IMR-90 (cell line): ENCODE data around the gene COPZ1. TPM values are rescaled to one million over a fixed set of nuclear protein-coding genes. Genes with fewer than 3 reads are reported as not detected.
A peak's percentile ranks its signal among the peaks of the same experiment; 100 is the strongest.

Experiments
- ATAC-seq: fragments of 200-7000 bp; cut with Tn5 transposase; 2 replicates; pipeline ENCODE4 v1.9.1; 2020; ENCODE audit warnings: low read depth, mild to moderate bottlenecking, moderate library complexity
- BruUV-seq: library from RNA; stranded (reverse); fragments of 400-500 nt; replicated peaks from 2 replicates; lab custom pipeline; 2021; lab: Mats Ljungman, UMichigan
- CTCF ChIA-PET: fragments of 300-600 bp; formaldehyde crosslinking; extraction: SDS; loops from one replicate; lab custom pipeline; 2021; ENCODE audit warnings: antibody characterized with exemption; lab: Yijun Ruan, JAX
- POLR2A ChIA-PET: fragments of 300-600 bp; sonication (Branson Sonifier 250); formaldehyde crosslinking; loops from one replicate; lab custom pipeline; 2022; ENCODE audit warnings: antibody characterized with exemption; ENCODE audit not compliant: unreplicated experiment; lab: Charles Lee
- DNase-seq: peaks from one replicate; pipeline ENCODE4 v3.0.0; 2013
- H2AFZ ChIP-seq: replicated peaks from 2 replicates; pipeline ENCODE3; 2013; ENCODE audit warnings: low read length, mild to moderate bottlenecking; ENCODE audit not compliant: poor library complexity
- H2AK5ac ChIP-seq: 2 replicates; pipeline ENCODE4 v1.6.1; 2013; ENCODE audit warnings: low read depth, low read length, inconsistent platforms
- H2AK9ac ChIP-seq: replicated peaks from 2 replicates; pipeline ENCODE3; 2013; ENCODE audit warnings: mild to moderate bottlenecking, low read depth, low read length, moderate library complexity; ENCODE audit not compliant: poor library complexity
- H2BK120ac ChIP-seq: 2 replicates; pipeline ENCODE4 v1.6.1; 2013; ENCODE audit warnings: low read depth, low read length, inconsistent platforms
- H2BK15ac ChIP-seq: 3 replicates; pipeline ENCODE4 v1.6.1; 2013; ENCODE audit warnings: low read depth, low read length, inconsistent platforms
- H2BK20ac ChIP-seq: 2 replicates; pipeline ENCODE4 v1.6.1; 2013; ENCODE audit warnings: low read depth, mild to moderate bottlenecking, inconsistent platforms, low read length, moderate library complexity
- H2BK5ac ChIP-seq: 2 replicates; pipeline ENCODE4 v1.6.1; 2013; ENCODE audit warnings: mild to moderate bottlenecking, low read depth, low read length, inconsistent platforms; ENCODE audit not compliant: poor library complexity, severe bottlenecking
- H3K14ac ChIP-seq: replicated peaks from 2 replicates; pipeline ENCODE4 v1.6.1; 2013; ENCODE audit warnings: low read depth, low read length, inconsistent platforms
- H3K18ac ChIP-seq: 2 replicates; pipeline ENCODE4 v1.6.1; 2013; ENCODE audit warnings: low read depth, low read length, control low read depth
- H3K23ac ChIP-seq: 2 replicates; pipeline ENCODE4 v1.6.1; 2013; ENCODE audit warnings: low read depth, low read length, inconsistent platforms
- H3K27ac ChIP-seq: 2 replicates; pipeline ENCODE4 v1.5.1; 2013; ENCODE audit warnings: mild to moderate bottlenecking, control low read depth, low read length; ENCODE audit not compliant: insufficient read depth
- H3K27me3 ChIP-seq: 2 replicates; pipeline ENCODE4 v1.6.1; 2013; ENCODE audit warnings: low read length; ENCODE audit not compliant: control insufficient read depth, insufficient read depth
- H3K36me3 ChIP-seq: 2 replicates; pipeline ENCODE4 v1.6.1; 2013; ENCODE audit warnings: low read length, mixed read lengths; ENCODE audit not compliant: control insufficient read depth, insufficient read depth
- H3K4ac ChIP-seq: 2 replicates; pipeline ENCODE4 v1.6.1; 2013; ENCODE audit warnings: low read depth, low read length, inconsistent platforms
- H3K4me1 ChIP-seq: 2 replicates; pipeline ENCODE4 v1.6.1; 2013; ENCODE audit warnings: low read length, mixed read lengths; ENCODE audit not compliant: control insufficient read depth, insufficient read depth
- H3K4me2 ChIP-seq: 2 replicates; pipeline ENCODE4 v1.6.1; 2013; ENCODE audit warnings: low read depth, mild to moderate bottlenecking, control low read depth, low read length, moderate library complexity
- H3K4me3 ChIP-seq: 2 replicates; pipeline ENCODE4 v1.5.1; 2013; ENCODE audit warnings: low read depth, mild to moderate bottlenecking, control low read depth, low read length, moderate library complexity; ENCODE audit not compliant: insufficient read depth
- H3K56ac ChIP-seq: 2 replicates; pipeline ENCODE4 v1.6.1; 2013; ENCODE audit warnings: low read length, inconsistent platforms; ENCODE audit not compliant: insufficient read depth; ENCODE audit errors: extremely low read depth
- H3K79me1 ChIP-seq, 2 experiments: 2 replicates each; pipeline ENCODE4 v1.6.1; 2013; ENCODE audit warnings: low read length in 2 of 2, inconsistent platforms in 1 of 2, low read depth in 1 of 2
- H3K9ac ChIP-seq: 2 replicates; pipeline ENCODE4 v1.6.1; 2013; ENCODE audit warnings: low read depth, low read length, control low read depth
- H3K9me1 ChIP-seq: 2 replicates; pipeline ENCODE4 v1.6.1; 2013; ENCODE audit warnings: low read length, inconsistent platforms; ENCODE audit not compliant: insufficient read depth
- H3K9me3 ChIP-seq: 2 replicates; pipeline ENCODE4 v1.6.1; 2013; ENCODE audit warnings: low read length; ENCODE audit not compliant: control insufficient read depth, insufficient read depth
- H4K20me1 ChIP-seq: 2 replicates; pipeline ENCODE4 v1.6.1; 2013; ENCODE audit warnings: low read length, inconsistent platforms; ENCODE audit not compliant: insufficient read depth
- H4K5ac ChIP-seq: 2 replicates; pipeline ENCODE4 v1.6.1; 2013; ENCODE audit warnings: mild to moderate bottlenecking, low read depth, low read length, control low read depth
- H4K8ac ChIP-seq, 2 experiments: 2 replicates each; pipeline ENCODE4 v1.6.1; 2013; ENCODE audit warnings: low read depth in 2 of 2, low read length in 2 of 2, control low read depth in 1 of 2, inconsistent platforms in 1 of 2
- H4K91ac ChIP-seq: 2 replicates; pipeline ENCODE4 v1.6.1; 2013; ENCODE audit warnings: low read depth, low read length, inconsistent platforms; ENCODE audit not compliant: insufficient read depth
- BHLHE40 ChIP-seq: fragments of 150-350 bp; IDR thresholded peaks from 2 replicates; pipeline ENCODE4 v1.6.1; 2016; ENCODE audit warnings: mild to moderate bottlenecking, low read depth, low read length
- CEBPB ChIP-seq: IDR thresholded peaks from 2 replicates; pipeline ENCODE4 v1.6.1; 2012; ENCODE audit warnings: low read depth, low read length, improper control_type of control experiment
- CHD1 ChIP-seq: IDR thresholded peaks from 2 replicates; pipeline ENCODE4 v1.6.1; 2012; ENCODE audit warnings: low read depth, low read length, improper control_type of control experiment
- CTCF ChIP-seq: conservative IDR thresholded peaks from 2 replicates; pipeline ENCODE4 v1.5.1; 2012; ENCODE audit warnings: mild to moderate bottlenecking, low read depth, low read length, improper control_type of control experiment
- FOS ChIP-seq: fragments of 150-350 bp; IDR thresholded peaks from 2 replicates; pipeline ENCODE4 v1.6.1; 2016; ENCODE audit warnings: low read depth, low read length
- MAFK ChIP-seq: IDR thresholded peaks from 2 replicates; pipeline ENCODE4 v1.6.1; 2012; ENCODE audit warnings: low read depth, low read length, improper control_type of control experiment
- MXI1 ChIP-seq: IDR thresholded peaks from 2 replicates; pipeline ENCODE4 v1.6.1; 2012; ENCODE audit warnings: low read depth, mild to moderate bottlenecking, low read length, moderate library complexity, borderline replicate concordance
- NFE2L2 ChIP-seq: fragments of 150-350 bp; IDR thresholded peaks from 2 replicates; pipeline ENCODE4 v1.6.1; 2016; ENCODE audit warnings: low read depth, mild to moderate bottlenecking, low read length
- POLR2A ChIP-seq: IDR thresholded peaks from 2 replicates; pipeline ENCODE4 v1.6.1; 2012; ENCODE audit warnings: mild to moderate bottlenecking, low read depth, low read length
- RAD21 ChIP-seq: IDR thresholded peaks from 2 replicates; pipeline ENCODE4 v1.6.1; 2012; ENCODE audit warnings: low read length, improper control_type of control experiment
- RCOR1 ChIP-seq: IDR thresholded peaks from 2 replicates; pipeline ENCODE4 v1.6.1; 2012; ENCODE audit warnings: mild to moderate bottlenecking, low read length, improper control_type of control experiment; ENCODE audit not compliant: insufficient replicate concordance
- RFX5 ChIP-seq: IDR thresholded peaks from 2 replicates; pipeline ENCODE4 v1.8.0; 2012; ENCODE audit warnings: low read depth, mild to moderate bottlenecking, low read length, moderate library complexity
- SMC3 ChIP-seq: fragments of 150-350 bp; IDR thresholded peaks from 2 replicates; pipeline ENCODE4 v1.6.1; 2016; ENCODE audit warnings: low read depth, mild to moderate bottlenecking, antibody characterized with exemption, low read length, moderate library complexity
- USF2 ChIP-seq: fragments of 150-350 bp; IDR thresholded peaks from 2 replicates; pipeline ENCODE4 v1.6.1; 2017; ENCODE audit warnings: mild to moderate bottlenecking, antibody characterized with exemption, low read length, low read depth
- WGBS, 2 experiments: methylation state at CpG; one replicate each; pipeline versions ENCODE4 v1.1.5 to v1.1.7; 2013; ENCODE audit warnings: missing lambda C conversion rate in 2 of 2; ENCODE audit not compliant: insufficient read length in 1 of 2; ENCODE audit errors: extremely low coverage in 2 of 2; 5-methylcytosine and 5-hydroxymethylcytosine counted together
- dilution Hi-C: fragments of 300-500 bp; cut with HindIII; formaldehyde crosslinking; loops from one replicate; pipeline ENCODE4 v1.14.3; 2018; ENCODE audit warnings: low sequenced_read_pairs; ENCODE audit not compliant: unreplicated experiment
- in situ Hi-C: fragments of 300-500 bp; cut with MboI; formaldehyde crosslinking; loops from 3 replicates; pipeline ENCODE4 v1.14.3; 2019; ENCODE audit warnings: low sequenced_read_pairs, inconsistent platforms, mixed read lengths
- intact Hi-C: fragments of 100-400 bp; cut with micrococcal nuclease; formaldehyde crosslinking; loops from 2 replicates; pipeline ENCODE4 v1.10.0; 2022
- polyA plus RNA-seq, 3 experiments: library from polyadenylated mRNA; depleted of rRNA; stranded (reverse); fragments of >200 nt; gene quantifications; 2 replicates each; pipeline ENCODE4 v1.2.3, GENCODE V29; 2012; ENCODE audit warnings: low replicate concordance in 1 of 3
- total RNA-seq: library from RNA; depleted of rRNA; stranded (reverse); fragments of >200 nt; gene quantifications from 2 replicates; pipeline ENCODE4 v1.2.3, GENCODE V29; 2012
- TF ChIP-seq, protein P1 (sequence below): fragments of 150-350 bp; IDR thresholded peaks from 2 replicates; pipeline ENCODE4 v1.6.1; 2016; ENCODE audit warnings: low read depth, mild to moderate bottlenecking, low read length, moderate library complexity, borderline replicate concordance

The COPZ1 gene
- total and polyA plus RNA-seq, 2 of the 4 experiments (the other 2 are of a cell fraction): 187 to 382 TPM

GRCh38 chr12:54294152-54294952 is 30.6 kb upstream of the COPZ1 start:
- CTCF ChIA-PET: interaction anchor here (0.7 to 2.1 kb wide), 4 partner anchors 10 to 85 kb away, joined by 3 to 7 read pairs (median 5); no protein-coding TSS in a partner anchor
- H2AK9ac ChIP-seq: no peak overlapping the region
- no peak overlapping the region for H3K56ac ChIP-seq
- no peaks in the 10 kb centered on the region for H3K9me3 ChIP-seq
- dilution Hi-C loops (no loop called here), in situ Hi-C loops (loop anchor here (5.0 kb wide), 1 partner anchor 68 kb away; the partner anchor contains the start of gene GPR84), intact Hi-C loops (loop anchor here (1.0 kb wide), 2 partner anchors 66 to 74 kb away; no protein-coding TSS in a partner anchor)
- H4K91ac ChIP-seq: no peak overlapping the region
- no TSS peak for BruUV-seq
- no peak for DNase-seq
- H3K4me3 ChIP-seq: no peak overlapping the region
- no peaks in the 10 kb centered on the region for H3K9me1 ChIP-seq
- POLR2A ChIA-PET: no interaction called here
- no peak overlapping the region for H3K14ac ChIP-seq
- no peak overlapping the region for H3K23ac ChIP-seq
- no peaks in the 10 kb centered on the region for H3K36me3 ChIP-seq
- no peak overlapping the region for H2BK5ac ChIP-seq
- no peaks in the 10 kb centered on the region for H3K4me1 ChIP-seq
- no peak overlapping the region for H3K4ac ChIP-seq
- peak overlapping the region; percentile 67 for H2AFZ ChIP-seq
- H4K5ac ChIP-seq: no peak overlapping the region
- 95% methylated on average over 3 of the region's 9 CpGs; no CpG with 5 or more reads in 1 of the 2 experiments for WGBS, 2 experiments
- no peak overlapping the region for H3K4me2 ChIP-seq
- peaks cover 4% of the 10 kb centered on the region for H3K27me3 ChIP-seq
- H3K27ac ChIP-seq: no peak overlapping the region
- no peak overlapping the region; the same call in 1 of the 2 replicates for H2AK5ac ChIP-seq
- H2BK20ac ChIP-seq: no peak overlapping the region
- H3K18ac ChIP-seq: no peak overlapping the region
- no peaks in the 10 kb centered on the region for H3K79me1 ChIP-seq
- no peak overlapping the region for H2BK15ac ChIP-seq
- H4K20me1 ChIP-seq: 0 out of 2 replicates have a peak, but pooled peaks cover 4% of the 10 kb centered on the region
- no peak overlapping the region for H3K9ac ChIP-seq
- ATAC-seq: peak; percentile 80
- no peak overlapping the region for H4K8ac ChIP-seq
- no peak overlapping the region for H2BK120ac ChIP-seq
- no peak for TF ChIP-seq FOS
- no peak for TF ChIP-seq NFE2L2
- no peak for TF ChIP-seq CHD1
- TF ChIP-seq BHLHE40: no peak
- TF ChIP-seq SMC3: peak; percentile 82
- peak; percentile 69 for TF ChIP-seq CTCF
- peak; percentile 72 for TF ChIP-seq RAD21
- TF ChIP-seq RFX5: no peak
- no peak for TF ChIP-seq MXI1
- TF ChIP-seq, protein P1, sequence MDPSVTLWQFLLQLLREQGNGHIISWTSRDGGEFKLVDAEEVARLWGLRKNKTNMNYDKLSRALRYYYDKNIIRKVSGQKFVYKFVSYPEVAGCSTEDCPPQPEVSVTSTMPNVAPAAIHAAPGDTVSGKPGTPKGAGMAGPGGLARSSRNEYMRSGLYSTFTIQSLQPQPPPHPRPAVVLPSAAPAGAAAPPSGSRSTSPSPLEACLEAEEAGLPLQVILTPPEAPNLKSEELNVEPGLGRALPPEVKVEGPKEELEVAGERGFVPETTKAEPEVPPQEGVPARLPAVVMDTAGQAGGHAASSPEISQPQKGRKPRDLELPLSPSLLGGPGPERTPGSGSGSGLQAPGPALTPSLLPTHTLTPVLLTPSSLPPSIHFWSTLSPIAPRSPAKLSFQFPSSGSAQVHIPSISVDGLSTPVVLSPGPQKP: no peak
- TF ChIP-seq RCOR1: no peak
- no peak for TF ChIP-seq USF2
- no peak for TF ChIP-seq CEBPB
- TF ChIP-seq POLR2A: no peak
- no peak for TF ChIP-seq MAFK
